Measurements from ENCODE around the gene KLHDC1.

KLHDC1 gene

DNA sequence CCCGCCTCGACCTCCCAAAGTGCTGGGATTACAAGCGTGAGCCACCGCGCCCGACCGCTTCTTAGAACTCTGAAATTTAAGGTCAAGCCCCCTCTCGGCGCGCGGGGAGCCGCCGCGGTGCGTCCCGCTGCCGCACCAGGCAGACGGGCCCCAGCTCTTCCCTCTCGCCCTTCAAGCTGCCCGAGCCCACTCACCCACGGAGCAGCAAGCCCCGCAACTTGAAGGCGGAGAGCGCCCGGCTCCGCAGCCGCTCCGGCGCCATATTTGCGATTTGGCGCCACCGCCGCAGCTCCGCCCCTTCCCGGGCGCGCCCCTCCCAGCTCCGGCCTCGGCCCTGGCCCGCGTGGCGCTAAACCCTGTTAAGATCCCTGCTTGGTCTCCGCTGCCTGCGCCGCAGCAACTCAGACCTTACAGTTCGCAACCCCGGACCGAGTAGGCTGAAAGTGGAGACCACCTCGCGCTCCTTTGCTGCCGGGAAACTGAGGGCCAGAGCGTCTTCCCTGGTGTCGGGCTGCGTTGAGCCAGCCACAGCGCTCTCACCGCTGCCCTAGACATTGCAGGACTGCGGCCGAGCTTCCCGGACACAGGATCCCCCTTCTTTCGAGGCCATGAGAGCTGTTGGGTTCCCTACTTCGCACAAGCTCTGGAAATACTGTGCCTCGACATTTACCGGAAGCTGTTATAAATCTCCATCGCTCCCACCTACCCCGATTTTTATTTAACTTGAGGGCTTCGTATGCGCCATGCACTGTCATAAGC lies 4.8 kb upstream of the KLHDC1 start, which contains the start of gene POLE2:
Gene POLE2, minus strand, starts transcription at position 273 of the 759 bp plus-strand sequence. Its CDS starts 11 bp downstream, at position 262.
- H3K27me3 ChIP-seq (ENCODE audit: insufficient read depth, low read length), result no peaks in the 10 kb centered on the region
- peaks cover 29% of the 10 kb centered on the region for H3K79me2 ChIP-seq (ENCODE audit: insufficient read depth, low read length)
- H3K27ac ChIP-seq (ENCODE audit: low read depth, low read length, poor library complexity, severe bottlenecking), result peak within 1 kb of the TSS; percentile 78
- peak within 1 kb of the TSS; percentile 89 for H3K4me2 ChIP-seq (ENCODE audit: low read length)
- no peaks in the 10 kb centered on the region for H3F3A ChIP-seq (ENCODE audit: insufficient read depth, low read length)
- peak within 1 kb of the TSS; percentile 80 for H3K9ac ChIP-seq (ENCODE audit: low read length)
- no peak for TF ChIP-seq EZH2 (IDR thresholded peaks at IDR 0.05; ENCODE audit: borderline replicate concordance, low read length)
- TF ChIP-seq, protein P1, sequence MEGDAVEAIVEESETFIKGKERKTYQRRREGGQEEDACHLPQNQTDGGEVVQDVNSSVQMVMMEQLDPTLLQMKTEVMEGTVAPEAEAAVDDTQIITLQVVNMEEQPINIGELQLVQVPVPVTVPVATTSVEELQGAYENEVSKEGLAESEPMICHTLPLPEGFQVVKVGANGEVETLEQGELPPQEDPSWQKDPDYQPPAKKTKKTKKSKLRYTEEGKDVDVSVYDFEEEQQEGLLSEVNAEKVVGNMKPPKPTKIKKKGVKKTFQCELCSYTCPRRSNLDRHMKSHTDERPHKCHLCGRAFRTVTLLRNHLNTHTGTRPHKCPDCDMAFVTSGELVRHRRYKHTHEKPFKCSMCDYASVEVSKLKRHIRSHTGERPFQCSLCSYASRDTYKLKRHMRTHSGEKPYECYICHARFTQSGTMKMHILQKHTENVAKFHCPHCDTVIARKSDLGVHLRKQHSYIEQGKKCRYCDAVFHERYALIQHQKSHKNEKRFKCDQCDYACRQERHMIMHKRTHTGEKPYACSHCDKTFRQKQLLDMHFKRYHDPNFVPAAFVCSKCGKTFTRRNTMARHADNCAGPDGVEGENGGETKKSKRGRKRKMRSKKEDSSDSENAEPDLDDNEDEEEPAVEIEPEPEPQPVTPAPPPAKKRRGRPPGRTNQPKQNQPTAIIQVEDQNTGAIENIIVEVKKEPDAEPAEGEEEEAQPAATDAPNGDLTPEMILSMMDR (IDR thresholded peaks at IDR 0.05; ENCODE audit: low read length), result peak; percentile 14; the same call in 1 of the 2 replicates
- no peaks in the 10 kb centered on the region for H3K9me3 ChIP-seq (ENCODE audit: low read length)
- H4K20me1 ChIP-seq (ENCODE audit: insufficient read depth, low read length), result no peaks in the 10 kb centered on the region
- peaks cover 12% of the 10 kb centered on the region for H3K36me3 ChIP-seq (ENCODE audit: insufficient read depth, low read length)
- no peaks in the 10 kb centered on the region for H3K9me2 ChIP-seq (ENCODE audit: low read depth, low read length)
- peaks cover 32% of the 10 kb centered on the region for H3K4me1 ChIP-seq (ENCODE audit: insufficient read depth, low read length, severe bottlenecking)
- peak within 1 kb of the TSS; percentile 77 for H3K4me3 ChIP-seq (ENCODE audit: low read depth, low read length, poor library complexity, severe bottlenecking)
- H2AFZ ChIP-seq (ENCODE audit: low read length), result peak within 1 kb of the TSS; percentile 95

DNA sequence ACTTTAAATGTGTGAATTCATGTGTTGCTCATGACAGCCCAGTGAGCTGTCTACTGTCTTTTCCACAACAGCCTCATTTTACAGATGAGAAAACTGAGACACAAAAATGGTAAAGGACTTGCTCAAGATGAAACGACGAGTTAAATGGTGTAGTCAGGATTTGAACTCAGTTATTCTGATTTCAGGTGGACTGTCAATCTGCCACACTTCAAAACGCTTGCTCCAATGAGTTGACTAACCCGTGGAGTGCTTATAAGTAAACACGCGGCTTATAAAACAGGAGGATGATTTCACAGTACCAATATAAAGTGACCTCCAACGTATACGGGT lies 4.3 kb upstream of the KLHDC1 start:
- Histone ChIP-seq H3K27me3 (ENCODE audit: insufficient read depth, low read length) (no peaks in the 10 kb centered on the region), H3K4me3 (ENCODE audit: low read depth, low read length, poor library complexity, severe bottlenecking) (peak overlapping the region; percentile 77), H3K4me2 (ENCODE audit: low read length) (peak overlapping the region; percentile 89), H3K79me2 (ENCODE audit: insufficient read depth, low read length) (peaks cover 29% of the 10 kb centered on the region), H3K9me3 (ENCODE audit: low read length) (no peaks in the 10 kb centered on the region), H3K27ac (ENCODE audit: low read depth, low read length, poor library complexity, severe bottlenecking) (peak overlapping the region; percentile 78), H3K4me1 (ENCODE audit: insufficient read depth, low read length, severe bottlenecking) (peaks cover 32% of the 10 kb centered on the region), H3F3A (ENCODE audit: insufficient read depth, low read length) (no peaks in the 10 kb centered on the region), H4K20me1 (ENCODE audit: insufficient read depth, low read length) (no peaks in the 10 kb centered on the region), H3K9me2 (ENCODE audit: low read depth, low read length) (no peaks in the 10 kb centered on the region), H3K9ac (ENCODE audit: low read length) (peak overlapping the region; percentile 80; the same call in 1 of the 2 replicates), H2AFZ (ENCODE audit: low read length) (peak overlapping the region; percentile 95), H3K36me3 (ENCODE audit: insufficient read depth, low read length) (peaks cover 6% of the 10 kb centered on the region; the same call in 1 of the 2 replicates)
- TF ChIP-seq EZH2 (IDR thresholded peaks at IDR 0.05; ENCODE audit: borderline replicate concordance, low read length), result no peak
- TF ChIP-seq, protein P1 (IDR thresholded peaks at IDR 0.05; ENCODE audit: low read length), result no peak

DNA sequence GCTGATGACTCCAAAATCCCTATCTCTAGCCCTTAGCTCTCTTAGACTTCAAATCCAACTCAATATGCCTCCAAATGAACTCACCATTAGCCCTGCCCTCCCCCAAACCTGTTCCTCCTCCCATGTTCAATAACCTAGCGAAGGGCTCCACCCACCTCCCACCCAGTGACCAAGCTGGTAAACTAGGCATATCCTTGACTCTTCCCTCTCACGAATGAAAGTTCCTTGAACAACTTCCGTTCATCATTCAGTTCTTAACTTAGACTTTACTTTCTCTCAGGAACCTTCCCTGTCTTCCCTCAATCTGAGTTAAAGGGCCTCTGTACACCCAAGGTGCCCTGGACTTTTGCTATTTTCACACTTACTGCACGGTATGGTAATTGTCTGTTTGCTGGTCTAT lies 1.9 kb upstream of the KLHDC1 start:
- TF ChIP-seq, protein P1 (IDR thresholded peaks at IDR 0.05; ENCODE audit: low read length), result no peak
- no peak for TF ChIP-seq EZH2 (IDR thresholded peaks at IDR 0.05; ENCODE audit: borderline replicate concordance, low read length)
- peaks cover 16% of the 10 kb centered on the region for H3K79me2 ChIP-seq (ENCODE audit: insufficient read depth, low read length)
- H3K4me2 ChIP-seq (ENCODE audit: low read length), result no peak overlapping the region
- H3K27ac ChIP-seq (ENCODE audit: low read depth, low read length, poor library complexity, severe bottlenecking), result no peak overlapping the region
- no peaks in the 10 kb centered on the region for H3K9me2 ChIP-seq (ENCODE audit: low read depth, low read length)
- peaks cover 44% of the 10 kb centered on the region for H3K4me1 ChIP-seq (ENCODE audit: insufficient read depth, low read length, severe bottlenecking)
- H3K9ac ChIP-seq (ENCODE audit: low read length), result no peak overlapping the region
- no peaks in the 10 kb centered on the region for H3K36me3 ChIP-seq (ENCODE audit: insufficient read depth, low read length)
- H3K27me3 ChIP-seq (ENCODE audit: insufficient read depth, low read length), result no peaks in the 10 kb centered on the region
- no peak overlapping the region for H3K4me3 ChIP-seq (ENCODE audit: low read depth, low read length, poor library complexity, severe bottlenecking)
- H2AFZ ChIP-seq (ENCODE audit: low read length), result no peak overlapping the region
- H3F3A ChIP-seq (ENCODE audit: insufficient read depth, low read length), result no peaks in the 10 kb centered on the region
- H3K9me3 ChIP-seq (ENCODE audit: low read length), result no peaks in the 10 kb centered on the region
- no peaks in the 10 kb centered on the region for H4K20me1 ChIP-seq (ENCODE audit: insufficient read depth, low read length)
